ENCODE data around the gene ARFGEF3.
A peak's percentile ranks its signal among the peaks of the same experiment; 100 is the strongest.

Gene ARFGEF3

DNA sequence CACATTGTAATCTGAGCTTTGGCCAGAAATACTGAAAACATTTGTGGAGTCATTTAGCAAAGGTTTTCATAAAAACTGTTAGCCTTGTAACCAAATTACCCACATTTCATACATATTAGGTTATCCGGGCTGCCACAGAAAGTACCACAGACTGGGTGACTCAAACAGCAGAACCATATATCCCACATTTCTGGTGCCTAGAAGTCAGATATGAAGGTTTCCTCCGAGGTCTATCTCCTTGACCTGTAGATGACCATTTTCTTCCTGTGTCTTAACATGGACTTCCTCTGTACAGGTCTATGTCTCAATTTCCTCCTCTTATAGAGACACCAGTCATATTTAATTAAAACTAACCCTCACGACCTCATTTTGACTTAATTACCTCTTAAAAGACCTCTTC lies 166.5 kb downstream of the ARFGEF3 start (continued):
- TF ChIP-seq YY1 (tag by site-specific recombination; IDR thresholded peaks at IDR 0.05) (no peak), OSR2 (tag by site-specific recombination; IDR thresholded peaks at IDR 0.05) (no peak), HOXC10 (CRISPR knock-in tag; IDR thresholded peaks at IDR 0.05) (no peak)

DNA sequence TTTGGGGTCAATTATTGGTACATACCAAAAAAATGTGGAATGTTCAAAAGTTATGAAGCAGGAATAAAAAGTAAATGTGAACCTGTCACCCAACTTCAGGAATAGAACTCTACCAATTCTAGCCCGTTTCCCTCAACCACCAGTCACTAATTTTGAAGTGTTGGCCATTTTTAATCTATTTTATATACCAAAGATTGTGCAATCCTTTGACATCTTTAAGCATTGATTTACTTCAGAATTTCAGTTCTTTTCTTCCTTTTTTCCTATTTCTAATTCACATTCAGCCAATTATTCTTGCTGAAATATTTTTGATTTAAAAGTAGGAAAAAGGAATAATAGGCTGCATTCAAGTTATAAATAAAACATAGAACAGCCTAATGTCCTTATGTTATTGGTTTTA lies 169.0 kb downstream of the ARFGEF3 start:
- H3K9me3 ChIP-seq (ENCODE audit: control insufficient read depth, insufficient read depth, low read depth, low read length), result no peaks in the 10 kb centered on the region
- no peak overlapping the region for H3K4me3 ChIP-seq (ENCODE audit: low read depth, low read length)
- ChIA-PET POLR2A (no interaction called here), CTCF (no interaction called here)
- peaks cover 4% of the 10 kb centered on the region; the same call in 1 of the 2 replicates for H3K4me1 ChIP-seq (ENCODE audit: control insufficient read depth, insufficient read depth, low read length)
- H3K36me3 ChIP-seq (ENCODE audit: control insufficient read depth in 2 of 2, insufficient read depth in 1 of 2, low read length in 2 of 2), result peaks cover 0 to 24% of the 10 kb centered on the region in 2 experiments; a peak in 1 of 3 replicates
- no peak for TF ChIP-seq ZNF157 (tag by site-specific recombination; IDR thresholded peaks at IDR 0.05)
- TF ChIP-seq ELK4 (IDR thresholded peaks at IDR 0.05; ENCODE audit: borderline replicate concordance, low read depth, low read length), result no peak
- no peak for TF ChIP-seq ZNF426 (tag by site-specific recombination; IDR thresholded peaks at IDR 0.05)
- TF ChIP-seq ZNF112 (tag by site-specific recombination; IDR thresholded peaks at IDR 0.05), result no peak
- TF ChIP-seq ZNF311 (tag by site-specific recombination; IDR thresholded peaks at IDR 0.05; ENCODE audit: borderline replicate concordance), result no peak
- TF ChIP-seq ZNF677 (tag by site-specific recombination; IDR thresholded peaks at IDR 0.05), result no peak
- TF ChIP-seq ZNF169 (tag by site-specific recombination; IDR thresholded peaks at IDR 0.05), result no peak
- no peak for TF ChIP-seq ZNF48 (tag by site-specific recombination; IDR thresholded peaks at IDR 0.05)
- no peak for TF ChIP-seq OSR2 (tag by site-specific recombination; IDR thresholded peaks at IDR 0.05)
- TF ChIP-seq HOXA7 (CRISPR knock-in tag; IDR thresholded peaks at IDR 0.05; ENCODE audit: borderline replicate concordance), result no peak
- TF ChIP-seq, protein P1, sequence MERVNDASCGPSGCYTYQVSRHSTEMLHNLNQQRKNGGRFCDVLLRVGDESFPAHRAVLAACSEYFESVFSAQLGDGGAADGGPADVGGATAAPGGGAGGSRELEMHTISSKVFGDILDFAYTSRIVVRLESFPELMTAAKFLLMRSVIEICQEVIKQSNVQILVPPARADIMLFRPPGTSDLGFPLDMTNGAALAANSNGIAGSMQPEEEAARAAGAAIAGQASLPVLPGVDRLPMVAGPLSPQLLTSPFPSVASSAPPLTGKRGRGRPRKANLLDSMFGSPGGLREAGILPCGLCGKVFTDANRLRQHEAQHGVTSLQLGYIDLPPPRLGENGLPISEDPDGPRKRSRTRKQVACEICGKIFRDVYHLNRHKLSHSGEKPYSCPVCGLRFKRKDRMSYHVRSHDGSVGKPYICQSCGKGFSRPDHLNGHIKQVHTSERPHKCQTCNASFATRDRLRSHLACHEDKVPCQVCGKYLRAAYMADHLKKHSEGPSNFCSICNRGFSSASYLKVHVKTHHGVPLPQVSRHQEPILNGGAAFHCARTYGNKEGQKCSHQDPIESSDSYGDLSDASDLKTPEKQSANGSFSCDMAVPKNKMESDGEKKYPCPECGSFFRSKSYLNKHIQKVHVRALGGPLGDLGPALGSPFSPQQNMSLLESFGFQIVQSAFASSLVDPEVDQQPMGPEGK (tag by site-specific recombination; IDR thresholded peaks at IDR 0.05), result no peak
- H3K27ac ChIP-seq (ENCODE audit: extremely low read depth, low read depth, low read length), result no peak overlapping the region

DNA sequence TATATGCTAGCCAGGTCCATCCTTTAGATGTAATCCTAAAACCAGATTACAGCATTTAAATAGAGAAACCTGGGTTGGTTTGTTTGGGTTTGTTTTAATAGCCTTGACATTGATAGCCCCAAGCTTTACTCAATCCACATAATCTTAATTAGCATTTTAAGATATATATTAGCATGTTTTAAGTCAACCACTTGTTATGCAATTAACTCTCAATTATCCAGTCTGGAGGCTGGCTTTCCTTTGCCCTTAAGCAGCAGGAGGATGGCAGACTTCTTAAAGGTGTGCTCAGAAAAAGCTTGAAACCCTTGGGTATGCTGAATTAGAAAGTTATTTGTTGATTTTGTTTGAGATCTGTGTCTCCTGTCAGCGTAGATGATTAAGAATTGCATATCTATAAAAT lies 169.7 kb downstream of the ARFGEF3 start:
- Histone ChIP-seq H3K9me3 (ENCODE audit: control insufficient read depth, insufficient read depth, low read depth, low read length) (no peaks in the 10 kb centered on the region), H3K36me3 (ENCODE audit: control insufficient read depth in 2 of 2, insufficient read depth in 1 of 2, low read length in 2 of 2) (peaks cover 0 to 28% of the 10 kb centered on the region in 2 experiments; a peak in 1 of 3 replicates), H3K4me1 (ENCODE audit: control insufficient read depth, insufficient read depth, low read length) (peaks cover 4% of the 10 kb centered on the region; the same call in 1 of the 2 replicates), H3K4me3 (ENCODE audit: low read depth, low read length) (no peak overlapping the region), H3K27ac (ENCODE audit: extremely low read depth, low read depth, low read length) (no peak overlapping the region)
- ChIA-PET POLR2A (no interaction called here), CTCF (interaction anchor here (0.5 to 0.7 kb wide), 2 partner anchors 178 to 286 kb away, joined by 3 read pairs; no protein-coding TSS in a partner anchor)
- TF ChIP-seq ZBTB8A (tag by site-specific recombination; IDR thresholded peaks at IDR 0.05), result no peak
- TF ChIP-seq ZNF366 (tag by site-specific recombination; conservative IDR thresholded peaks at IDR 0.05), result no peak
- TF ChIP-seq KLF8 (tag by site-specific recombination; IDR thresholded peaks at IDR 0.05), result no peak

GRCh38 chr6:138331984-138332383 lies 170.2 kb downstream of the ARFGEF3 start:
- CTCF ChIA-PET, result interaction anchor here (0.5 to 0.7 kb wide), 2 partner anchors 178 to 286 kb away, joined by 3 read pairs; no protein-coding TSS in a partner anchor
- H3K27ac ChIP-seq (ENCODE audit: extremely low read depth, low read depth, low read length), result no peak overlapping the region
- peaks cover 0 to 30% of the 10 kb centered on the region in 2 experiments; a peak in 1 of 3 replicates for H3K36me3 ChIP-seq (ENCODE audit: control insufficient read depth in 2 of 2, insufficient read depth in 1 of 2, low read length in 2 of 2)

More at GRCh38 chr6:138331984-138332383, 170.2 kb downstream of the ARFGEF3 start:
- Histone ChIP-seq H3K9me3 (ENCODE audit: control insufficient read depth, insufficient read depth, low read depth, low read length) (no peaks in the 10 kb centered on the region), H3K4me1 (ENCODE audit: control insufficient read depth, insufficient read depth, low read length) (peaks cover 4% of the 10 kb centered on the region; the same call in 1 of the 2 replicates), H3K4me3 (ENCODE audit: low read depth, low read length) (no peak overlapping the region)
- POLR2A ChIA-PET, result no interaction called here
- TF ChIP-seq PRDM1 (tag by site-specific recombination; IDR thresholded peaks at IDR 0.05) (0 out of 2 replicates have a peak, but pooled peaks have one; percentile 5), MYNN (tag by site-specific recombination; IDR thresholded peaks at IDR 0.05; ENCODE audit: borderline replicate concordance) (no peak)
